HG02943 (cell line): ENCODE measurements around the gene NTNG1.
"Not testable (repeated sequence)": the region's sequence is repeated elsewhere in the genome, so short reads cannot be mapped to it uniquely, and the experiment has no call there.

ENCODE experiments used
- ATAC-seq: cut with Tn5 transposase; IDR thresholded peaks from one replicate; pipeline ENCODE4 v1.9.1; 2021; ENCODE audit warnings: mild to moderate bottlenecking, low read depth, moderate library complexity; ENCODE audit not compliant: unreplicated experiment

Gene NTNG1

GRCh38 chr1:107142140-107142542 lies 1.3 kb downstream of the NTNG1 start:
- ATAC-seq, result no peak

GRCh38 chr1:107142666-107143065 lies 1.8 kb downstream of the NTNG1 start:
- ATAC-seq, result no peak

DNA sequence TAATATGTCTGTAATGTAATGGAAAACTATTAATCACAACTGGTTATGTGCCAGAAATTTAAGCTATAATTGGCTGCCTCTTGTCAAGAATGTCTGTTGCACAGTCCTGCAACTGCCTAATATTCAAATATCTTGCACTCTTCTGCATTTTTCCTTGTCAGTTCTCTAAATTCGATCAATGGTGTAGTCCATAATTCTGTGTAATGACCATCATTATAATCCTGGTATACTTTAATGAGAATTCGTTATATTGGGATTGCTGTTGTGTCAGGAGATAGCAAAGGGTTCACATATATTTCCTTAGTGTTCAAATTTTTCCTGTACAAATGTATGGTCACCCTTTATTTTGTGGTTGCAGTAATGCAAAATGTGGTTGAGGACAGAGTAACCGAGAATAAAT lies 4.8 kb downstream of the NTNG1 start:
- ATAC-seq, result no peak

DNA sequence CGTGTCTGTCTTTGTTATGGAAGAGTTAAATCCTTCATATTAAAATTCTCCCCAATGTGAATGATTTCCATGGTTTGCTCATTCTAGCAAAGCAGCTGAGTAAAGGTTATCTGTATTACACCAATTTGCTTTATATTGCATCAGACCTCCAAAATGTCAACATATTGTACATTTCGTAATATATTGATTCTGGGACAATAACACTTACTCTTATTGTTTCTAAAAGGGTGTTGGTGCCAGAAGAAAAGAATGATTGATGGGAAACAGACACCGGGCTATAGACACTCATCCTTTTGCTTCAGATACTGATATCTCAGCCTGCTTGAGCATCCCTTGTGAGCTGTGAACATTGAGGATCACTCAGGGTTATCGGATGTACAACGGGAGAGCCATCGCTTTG lies 7.0 kb downstream of the NTNG1 start:
- no peak for ATAC-seq

GRCh38 chr1:107149946-107150345 lies 9.1 kb downstream of the NTNG1 start:
- ATAC-seq, result no peak

GRCh38 chr1:107151295-107151694 lies 10.5 kb downstream of the NTNG1 start:
- no peak for ATAC-seq

- no peak for ATAC-seq
Measured at GRCh38 chr1:107152395-107152794, 11.6 kb downstream of the NTNG1 start.

- ATAC-seq, result no peak
Measured at GRCh38 chr1:107153014-107153413, 12.2 kb downstream of the NTNG1 start.

- ATAC-seq, result no peak
Measured at GRCh38 chr1:107158496-107158895, 17.7 kb downstream of the NTNG1 start.

- no peak for ATAC-seq
Measured at GRCh38 chr1:107158991-107159390, 18.2 kb downstream of the NTNG1 start.

DNA sequence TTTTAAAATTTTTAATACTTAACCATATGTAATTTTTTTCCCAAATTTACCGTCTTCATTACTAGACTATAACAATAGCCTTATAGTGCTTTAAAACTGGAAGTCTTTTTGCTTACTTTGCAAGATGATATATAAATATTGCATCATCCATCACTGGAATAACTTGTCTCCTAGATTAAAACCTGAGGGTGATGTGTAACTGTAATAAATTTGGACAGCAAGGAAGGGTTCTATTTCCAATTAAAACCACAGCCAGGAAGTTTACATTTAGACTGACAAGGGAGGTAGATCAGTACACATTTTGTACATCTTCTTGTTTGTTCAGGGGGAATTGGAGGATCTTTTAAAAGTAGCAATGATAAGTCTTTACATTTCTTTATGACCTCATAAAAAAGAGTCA lies 21.9 kb downstream of the NTNG1 start:
- no peak for ATAC-seq

GRCh38 chr1:107164901-107165300 lies 24.1 kb downstream of the NTNG1 start:
- not testable (repeated sequence) for ATAC-seq

GRCh38 chr1:107169615-107170014 lies 28.8 kb downstream of the NTNG1 start:
- no peak for ATAC-seq

DNA sequence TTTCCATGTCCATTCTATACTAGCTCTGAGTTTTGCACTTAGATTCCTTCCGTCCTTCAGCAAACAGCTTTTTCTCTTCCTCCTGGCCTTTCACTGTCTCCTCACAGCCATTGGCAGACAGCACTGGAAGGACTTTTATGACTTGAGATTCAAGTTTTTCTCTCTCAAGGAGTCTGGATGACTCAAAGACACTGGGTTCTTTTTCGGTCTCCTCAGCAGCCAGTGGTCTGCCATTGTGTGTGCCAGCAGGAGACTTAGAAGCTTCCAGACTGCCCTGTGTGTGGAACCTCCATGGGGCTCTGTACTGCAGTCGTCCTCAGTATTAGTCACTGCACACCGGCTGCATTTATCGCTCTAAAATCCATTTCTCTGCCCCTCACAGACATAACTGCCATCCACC lies 30.5 kb downstream of the NTNG1 start:
- no peak for ATAC-seq

DNA sequence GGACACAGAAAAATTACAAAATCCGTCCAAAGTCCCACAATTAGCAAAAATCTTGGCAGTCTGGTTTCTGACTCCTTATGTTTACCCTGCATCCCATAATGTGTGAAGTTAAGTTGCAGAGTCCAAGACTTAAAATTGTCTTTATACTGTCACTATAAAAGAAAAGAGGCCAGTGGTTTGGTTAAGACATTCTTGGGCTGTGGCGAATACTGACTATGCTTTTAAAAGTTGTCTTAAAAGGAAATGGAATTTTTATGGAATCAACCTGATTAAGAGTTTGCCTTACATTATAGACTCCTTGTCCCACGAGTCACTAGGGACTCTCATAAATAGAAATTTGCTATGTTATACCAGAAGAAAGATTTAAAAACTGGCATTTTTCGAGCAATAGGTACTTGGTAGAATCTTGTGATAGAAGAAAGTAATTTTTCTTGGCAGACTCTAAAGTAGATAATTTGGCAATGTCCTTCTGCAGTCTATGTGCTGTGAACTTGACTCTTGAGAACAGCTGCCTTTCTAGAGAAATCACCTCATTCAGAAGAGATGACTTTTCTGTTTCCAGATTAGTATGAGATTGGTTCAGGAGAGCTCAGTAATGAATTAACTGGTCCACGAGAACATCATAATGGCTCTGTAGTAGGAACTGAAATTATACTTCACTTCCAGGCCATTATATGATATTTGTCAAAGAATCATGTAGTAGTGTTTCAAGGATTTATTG lies 31.8 kb downstream of the NTNG1 start:
- no peak for ATAC-seq

DNA sequence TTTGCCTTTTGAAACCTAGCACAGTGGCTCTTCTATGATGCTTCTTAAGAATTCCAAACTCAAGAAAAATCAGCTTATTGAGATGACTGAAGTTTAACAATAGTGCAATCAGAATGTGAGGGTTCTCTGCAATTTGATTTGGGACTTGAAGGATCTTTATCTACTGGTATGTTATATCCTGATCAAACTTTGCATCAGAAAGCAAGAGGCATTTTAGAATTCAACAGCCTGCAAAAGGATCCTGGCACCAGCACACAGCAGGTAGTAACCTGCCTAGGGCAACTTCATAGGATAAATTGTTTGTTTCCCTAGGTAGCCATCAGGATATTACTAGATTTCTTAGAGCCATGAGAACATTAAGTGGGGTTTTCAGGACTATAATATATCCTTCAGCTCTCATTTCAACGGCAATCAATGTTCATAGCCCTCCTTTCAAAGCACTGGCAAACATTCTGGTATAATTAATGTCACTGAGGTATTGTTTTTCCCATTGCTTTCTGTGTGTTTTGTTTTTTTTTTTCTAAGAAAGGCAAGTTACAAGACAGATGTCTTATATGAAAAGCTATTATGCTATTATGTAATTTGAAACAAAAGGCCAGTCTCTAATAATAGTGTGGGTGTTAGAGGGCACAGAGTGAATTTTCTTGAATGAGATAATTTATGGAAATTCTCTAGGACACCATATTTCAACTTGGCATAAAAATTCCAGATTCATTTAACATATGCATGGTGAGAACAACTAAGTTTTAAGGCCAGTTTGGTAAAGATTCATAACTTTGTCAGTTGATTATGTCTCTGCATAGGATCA lies 34.5 kb downstream of the NTNG1 start:
- ATAC-seq, result no peak

GRCh38 chr1:107181253-107181969 lies 40.6 kb downstream of the NTNG1 start:
- ATAC-seq, result no peak

DNA sequence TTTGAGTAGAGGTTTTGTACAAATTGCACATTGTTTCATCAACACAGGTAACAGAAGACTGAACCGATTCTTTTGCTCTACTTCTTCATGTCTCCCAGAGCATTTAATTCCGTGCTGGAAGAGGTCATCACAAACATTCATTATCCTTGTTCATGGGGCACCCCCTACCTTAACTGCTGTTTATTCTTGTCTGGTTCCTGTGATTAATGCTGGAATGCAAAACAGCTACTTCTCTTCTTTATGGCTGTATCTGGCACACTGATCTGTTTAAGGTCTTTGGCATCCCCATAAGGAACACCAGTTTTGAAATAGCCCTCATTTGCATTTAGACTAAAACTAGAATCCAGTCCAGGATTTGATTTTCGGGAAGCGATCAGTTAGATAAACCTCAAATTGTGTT lies 42.2 kb downstream of the NTNG1 start:
- no peak for ATAC-seq

DNA sequence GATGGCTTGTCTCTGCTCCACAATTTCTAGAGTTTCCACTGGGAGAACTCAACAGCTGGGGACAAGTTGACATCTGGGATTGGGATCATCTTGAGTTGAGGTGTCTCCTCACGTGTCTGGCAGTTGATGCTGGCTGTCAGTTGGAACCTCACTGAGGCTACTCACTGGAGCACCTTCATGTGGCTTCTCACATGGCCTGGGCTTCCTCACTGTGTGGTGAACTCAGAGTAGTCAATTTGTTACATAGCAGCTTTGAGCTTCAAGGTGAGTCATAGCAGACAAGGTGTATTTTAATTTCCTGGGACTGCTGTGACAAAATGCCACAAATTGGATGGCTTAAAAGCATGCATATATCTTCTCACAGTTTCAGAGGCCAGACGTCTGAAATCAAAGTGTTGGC lies 44.0 kb downstream of the NTNG1 start:
- no peak for ATAC-seq

DNA sequence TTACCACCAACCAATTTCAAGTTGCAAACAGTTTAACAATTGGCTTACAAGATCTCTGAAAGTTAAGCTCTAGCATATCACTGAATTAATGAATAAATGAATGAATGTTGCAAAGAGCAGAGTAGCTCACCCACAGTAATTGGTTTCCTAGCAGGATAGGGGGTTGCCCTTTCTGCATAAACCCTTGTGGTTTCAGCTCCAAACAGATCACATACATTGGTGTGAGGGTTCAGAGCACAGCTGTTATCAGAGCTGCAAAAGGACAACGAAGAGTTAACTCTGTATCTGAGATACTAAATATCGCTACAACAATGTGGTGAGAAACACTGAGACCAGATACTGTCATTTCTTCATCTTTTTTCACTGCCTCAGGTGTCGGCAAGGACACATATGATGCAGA lies 46.6 kb downstream of the NTNG1 start:
- ATAC-seq, result no peak

GRCh38 chr1:107188160-107188559 lies 47.3 kb downstream of the NTNG1 start:
- ATAC-seq, result no peak
